22Rv1 (cell line): ENCODE data around the gene ARHGAP10.

Experiments used
- ZFX ChIP-seq: fragments of 450-650 bp; IDR thresholded peaks from 2 replicates; pipeline ENCODE4 v1.6.1; 2017; ENCODE audit warnings: antibody characterized with exemption, borderline replicate concordance
- TF ChIP-seq, protein P1 (sequence below): fragments of 450-650 bp; IDR thresholded peaks from 2 replicates; pipeline ENCODE4 v1.5.1; 2017; ENCODE audit warnings: mild to moderate bottlenecking

DNA sequence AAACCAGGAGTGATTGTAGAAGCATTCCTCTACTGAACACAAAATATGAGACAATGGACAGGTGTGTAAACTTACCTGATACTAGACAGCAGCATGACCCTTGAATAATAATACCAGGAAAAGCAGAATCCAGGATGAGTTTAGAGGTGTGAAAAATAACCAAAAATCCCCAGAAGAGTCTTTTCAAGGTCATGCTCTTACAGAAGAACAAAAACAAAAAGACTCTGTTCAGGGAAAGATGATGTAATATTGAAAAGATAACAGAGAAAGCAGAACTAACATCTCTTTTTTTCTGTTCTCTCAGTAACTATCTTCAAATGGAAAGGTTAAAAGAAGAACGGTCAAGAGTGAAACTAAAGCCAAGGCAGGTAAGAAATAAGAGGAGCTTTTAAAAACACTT is 14.0 kb upstream of the ARHGAP10 start:
- TF ChIP-seq, protein P1, sequence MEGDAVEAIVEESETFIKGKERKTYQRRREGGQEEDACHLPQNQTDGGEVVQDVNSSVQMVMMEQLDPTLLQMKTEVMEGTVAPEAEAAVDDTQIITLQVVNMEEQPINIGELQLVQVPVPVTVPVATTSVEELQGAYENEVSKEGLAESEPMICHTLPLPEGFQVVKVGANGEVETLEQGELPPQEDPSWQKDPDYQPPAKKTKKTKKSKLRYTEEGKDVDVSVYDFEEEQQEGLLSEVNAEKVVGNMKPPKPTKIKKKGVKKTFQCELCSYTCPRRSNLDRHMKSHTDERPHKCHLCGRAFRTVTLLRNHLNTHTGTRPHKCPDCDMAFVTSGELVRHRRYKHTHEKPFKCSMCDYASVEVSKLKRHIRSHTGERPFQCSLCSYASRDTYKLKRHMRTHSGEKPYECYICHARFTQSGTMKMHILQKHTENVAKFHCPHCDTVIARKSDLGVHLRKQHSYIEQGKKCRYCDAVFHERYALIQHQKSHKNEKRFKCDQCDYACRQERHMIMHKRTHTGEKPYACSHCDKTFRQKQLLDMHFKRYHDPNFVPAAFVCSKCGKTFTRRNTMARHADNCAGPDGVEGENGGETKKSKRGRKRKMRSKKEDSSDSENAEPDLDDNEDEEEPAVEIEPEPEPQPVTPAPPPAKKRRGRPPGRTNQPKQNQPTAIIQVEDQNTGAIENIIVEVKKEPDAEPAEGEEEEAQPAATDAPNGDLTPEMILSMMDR = no peak
- TF ChIP-seq ZFX = no peak
